K562 (cell line): ENCODE results near the gene EXTL1. TPM values are rescaled to one million over a fixed set of nuclear protein-coding genes. Genes with fewer than 3 reads are reported as not detected.

ENCODE experiments used
- ARID1B ChIP-seq: fragments of 450-650 bp; IDR thresholded peaks from 2 replicates; pipeline ENCODE4 v1.6.1; 2016; ENCODE audit warnings: antibody characterized with exemption, mild to moderate bottlenecking, inconsistent platforms
- C11orf30 ChIP-seq: fragments of 450-650 bp; IDR thresholded peaks from 2 replicates; pipeline ENCODE4 v1.6.1; 2016; ENCODE audit warnings: low read depth, mild to moderate bottlenecking
- ETV5 ChIP-seq: sonication (generic); formaldehyde crosslinking; IDR thresholded peaks from 2 replicates; pipeline ENCODE4 v1.4.0; 2020; ENCODE audit warnings: low read depth, mild to moderate bottlenecking, missing genetic modification reagents
- FOXJ2 ChIP-seq: fragments of 200-800 bp; sonication (Bioruptor generic); IDR thresholded peaks from 2 replicates; pipeline ENCODE4 v1.6.1; 2016; ENCODE audit warnings: missing genetic modification characterization, missing compliant biosample characterization
- HMG20B ChIP-seq: fragments of 250-450 bp; sonication (Bioruptor Pico); IDR thresholded peaks from 2 replicates; pipeline ENCODE4 v1.5.0; 2021; ENCODE audit warnings: mild to moderate bottlenecking
- TAF7 ChIP-seq: fragments of 450-650 bp; IDR thresholded peaks from 2 replicates; pipeline ENCODE4 v1.6.1; 2016; ENCODE audit warnings: missing genetic modification characterization, missing compliant biosample characterization
- TAL1 ChIP-seq: fragments of 450-650 bp; IDR thresholded peaks from 2 replicates; pipeline ENCODE4 v1.6.1; 2016; ENCODE audit warnings: mild to moderate bottlenecking
- ZKSCAN1 ChIP-seq: fragments of 150-350 bp; IDR thresholded peaks from 2 replicates; pipeline ENCODE4 v1.6.1; 2016; ENCODE audit warnings: low read depth, low read length
- polyA plus RNA-seq, 8 experiments: library from polyadenylated mRNA; depleted of rRNA in 4 of 8; stranded (reverse) in 5 of 8; unstranded in 3 of 8; fragments of >200 nt; fragmentation: Nextera tagmentation in 2 of 8; fragmentation: Illumina TruSeq in 1 of 8; extraction: Ambion mirVana in 2 of 8; extraction: Trizol in 1 of 8; gene quantifications; 2 replicates each; pipeline versions ENCODE4 v1.2.1 to v1.2.3, GENCODE V29; 2011 to 2014; ENCODE audit warnings: inconsistent platforms in 1 of 8, missing spikeins in 1 of 8
- total RNA-seq, 7 experiments: library from RNA; depleted of rRNA in 6 of 7; stranded (reverse); fragments of >200 nt in 6 of 7; fragmentation: Illumina TruSeq in 2 of 7; extraction: Trizol in 2 of 7; gene quantifications; 2 replicates each; pipeline versions ENCODE4 v1.2.1 to v1.2.3, GENCODE V29; 2011 to 2021; ENCODE audit warnings: low replicate concordance in 1 of 7
- TF ChIP-seq, protein P1 (sequence below): IDR thresholded peaks from 2 replicates; pipeline ENCODE4 v1.6.1; 2016; ENCODE audit warnings: missing genetic modification characterization, missing compliant biosample characterization
- TF ChIP-seq, protein P2 (sequence below): IDR thresholded peaks from 3 replicates; pipeline ENCODE4 v1.6.1; 2011; ENCODE audit warnings: borderline replicate concordance, mild to moderate bottlenecking, moderate library complexity; ENCODE audit not compliant: insufficient read length; ENCODE audit errors: extremely low read depth

Gene EXTL1
- total and polyA plus RNA-seq, 9 of the 15 experiments (the other 6 are each of a cell fraction or from before 2014, with no cell fraction given): 0.04 to 0.23 (median 0.08) TPM; not detected in 3

DNA sequence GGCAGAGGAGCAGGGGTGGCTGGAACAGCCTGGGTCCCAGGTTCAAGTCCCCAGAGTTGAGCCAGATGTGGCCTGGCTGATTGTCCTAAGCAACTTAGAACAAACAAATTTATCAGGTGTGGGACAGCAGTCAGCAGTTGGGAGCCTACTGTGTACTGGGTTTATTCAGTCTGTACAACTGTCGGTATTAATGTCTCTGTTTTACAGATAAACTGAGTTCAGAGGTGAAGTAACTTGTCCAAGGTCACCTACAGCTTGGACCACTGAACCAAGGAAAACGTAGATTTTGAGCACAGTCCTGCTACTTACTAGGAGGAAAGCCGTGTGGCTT, 60.4 kb downstream of the EXTL1 start (continued):
- TF ChIP-seq, protein P1, sequence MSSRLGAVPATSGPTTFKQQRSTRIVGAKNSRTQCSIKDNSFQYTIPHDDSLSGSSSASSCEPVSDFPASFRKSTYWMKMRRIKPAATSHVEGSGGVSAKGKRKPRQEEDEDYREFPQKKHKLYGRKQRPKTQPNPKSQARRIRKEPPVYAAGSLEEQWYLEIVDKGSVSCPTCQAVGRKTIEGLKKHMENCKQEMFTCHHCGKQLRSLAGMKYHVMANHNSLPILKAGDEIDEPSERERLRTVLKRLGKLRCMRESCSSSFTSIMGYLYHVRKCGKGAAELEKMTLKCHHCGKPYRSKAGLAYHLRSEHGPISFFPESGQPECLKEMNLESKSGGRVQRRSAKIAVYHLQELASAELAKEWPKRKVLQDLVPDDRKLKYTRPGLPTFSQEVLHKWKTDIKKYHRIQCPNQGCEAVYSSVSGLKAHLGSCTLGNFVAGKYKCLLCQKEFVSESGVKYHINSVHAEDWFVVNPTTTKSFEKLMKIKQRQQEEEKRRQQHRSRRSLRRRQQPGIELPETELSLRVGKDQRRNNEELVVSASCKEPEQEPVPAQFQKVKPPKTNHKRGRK (tag): no peak
- TF ChIP-seq TAL1 (peak; percentile 53; the same call in 1 of the 2 replicates), ARID1B (peak; percentile 42; the same call in 1 of the 2 replicates), FOXJ2 (tag) (no peak), ZKSCAN1 (peak; percentile 79), C11orf30 (no peak), TAF7 (no peak), ETV5 (CRISPR knock-in tag) (no peak), HMG20B (CRISPR knock-in tag) (no peak)
- TF ChIP-seq, protein P2, sequence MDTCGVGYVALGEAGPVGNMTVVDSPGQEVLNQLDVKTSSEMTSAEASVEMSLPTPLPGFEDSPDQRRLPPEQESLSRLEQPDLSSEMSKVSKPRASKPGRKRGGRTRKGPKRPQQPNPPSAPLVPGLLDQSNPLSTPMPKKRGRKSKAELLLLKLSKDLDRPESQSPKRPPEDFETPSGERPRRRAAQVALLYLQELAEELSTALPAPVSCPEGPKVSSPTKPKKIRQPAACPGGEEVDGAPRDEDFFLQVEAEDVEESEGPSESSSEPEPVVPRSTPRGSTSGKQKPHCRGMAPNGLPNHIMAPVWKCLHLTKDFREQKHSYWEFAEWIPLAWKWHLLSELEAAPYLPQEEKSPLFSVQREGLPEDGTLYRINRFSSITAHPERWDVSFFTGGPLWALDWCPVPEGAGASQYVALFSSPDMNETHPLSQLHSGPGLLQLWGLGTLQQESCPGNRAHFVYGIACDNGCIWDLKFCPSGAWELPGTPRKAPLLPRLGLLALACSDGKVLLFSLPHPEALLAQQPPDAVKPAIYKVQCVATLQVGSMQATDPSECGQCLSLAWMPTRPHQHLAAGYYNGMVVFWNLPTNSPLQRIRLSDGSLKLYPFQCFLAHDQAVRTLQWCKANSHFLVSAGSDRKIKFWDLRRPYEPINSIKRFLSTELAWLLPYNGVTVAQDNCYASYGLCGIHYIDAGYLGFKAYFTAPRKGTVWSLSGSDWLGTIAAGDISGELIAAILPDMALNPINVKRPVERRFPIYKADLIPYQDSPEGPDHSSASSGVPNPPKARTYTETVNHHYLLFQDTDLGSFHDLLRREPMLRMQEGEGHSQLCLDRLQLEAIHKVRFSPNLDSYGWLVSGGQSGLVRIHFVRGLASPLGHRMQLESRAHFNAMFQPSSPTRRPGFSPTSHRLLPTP: peak; percentile 18
